Activated T-cell treated with anti-CD3 and anti-CD28 coated beads, Interleukin-2, amount 50 U/mL, for 72 hours (primary cell): ENCODE measurements around the gene PGAM4. TPM values are rescaled to one million over a fixed set of nuclear protein-coding genes. Genes with fewer than 3 reads are reported as not detected.

Experiments used
- ATAC-seq, 2 donors: fragments of 150-1000 bp; cut with Tn5 transposase; replicated peaks in 1 of 2; 2 replicates each; pipeline ENCODE4 v1.10.0; 2021; ENCODE audit warnings: moderate library complexity in 2 of 2, mild to moderate bottlenecking in 1 of 2
- DNase-seq, 2 donors: peaks; one replicate each; pipeline ENCODE4 v3.0.0; 2021 to 2022; ENCODE audit warnings: mixed read lengths in 1 of 2
- H3K27ac Mint-ChIP-seq: one replicate; pipeline ENCODE4 v1.8.0; 2022; ENCODE audit warnings: mild to moderate bottlenecking, moderate library complexity, mixed read lengths
- H3K27me3 Mint-ChIP-seq: one replicate; pipeline ENCODE4 v1.8.0; 2022; ENCODE audit warnings: low read depth, mixed read lengths
- H3K36me3 Mint-ChIP-seq, 2 donors: one replicate each; pipeline ENCODE4 v1.8.0; 2022; ENCODE audit warnings: mixed read lengths in 2 of 2, mild to moderate bottlenecking in 1 of 2; ENCODE audit not compliant: insufficient read depth in 2 of 2
- H3K4me1 Mint-ChIP-seq: one replicate; pipeline ENCODE4 v1.8.0; 2022; ENCODE audit warnings: low read depth, mixed read lengths
- H3K4me3 Mint-ChIP-seq, 2 donors: one replicate each; pipeline ENCODE4 v1.8.0; 2022; ENCODE audit warnings: mild to moderate bottlenecking in 2 of 2, mixed read lengths in 2 of 2, moderate library complexity in 2 of 2
- H3K9me3 Mint-ChIP-seq, 2 donors: one replicate each; pipeline ENCODE4 v1.8.0; 2022; ENCODE audit warnings: mixed read lengths in 2 of 2
- total RNA-seq, 2 donors: library from RNA; stranded (reverse); gene quantifications; one replicate each; pipeline ENCODE4 v1.2.3, GENCODE V29; 2022

PGAM4 gene
- total RNA-seq = not detected

- Mint-ChIP-seq H3K36me3 (peaks cover 0 to 2% of the 10 kb centered on the region in 2 donors), H3K4me3 (no peak within 1 kb of the TSS), H3K27me3 (no peaks in the 10 kb centered on the region), H3K4me1 (no peaks in the 10 kb centered on the region), H3K27ac (no peak within 1 kb of the TSS), H3K9me3 (peaks cover 0 to 2% of the 10 kb centered on the region in 2 donors)
- no peak for ATAC-seq
- DNase-seq = no peak
Observed at GRCh38 chrX:77969538-77969937, at the start of gene PGAM4. TSS of gene PGAM4 (minus strand) at chrX:77969638. CDS start at chrX:77969638, 0 bp downstream.

- peaks cover 8% of the 10 kb centered on the region for H3K27me3 Mint-ChIP-seq
- H3K4me1 Mint-ChIP-seq = no peaks in the 10 kb centered on the region
- H3K36me3 Mint-ChIP-seq = peaks cover 1 to 4% of the 10 kb centered on the region in 2 donors
- no peak overlapping the region for H3K27ac Mint-ChIP-seq
- DNase-seq (no peak), ATAC-seq (no peak)
- no peak overlapping the region for H3K4me3 Mint-ChIP-seq
- no peaks in the 10 kb centered on the region for H3K9me3 Mint-ChIP-seq
Observed at GRCh38 chrX:78011846-78012245, 42.4 kb upstream of the PGAM4 start.

GRCh38 chrX:77979870-77980269 is 10.4 kb upstream of the PGAM4 start:
- H3K4me1 Mint-ChIP-seq = no peaks in the 10 kb centered on the region
- no peak for DNase-seq
- ATAC-seq = no peak
- no peak overlapping the region for H3K4me3 Mint-ChIP-seq
- H3K9me3 Mint-ChIP-seq = no peaks in the 10 kb centered on the region
- H3K36me3 Mint-ChIP-seq = peaks cover 0 to 2% of the 10 kb centered on the region in 2 donors
- peaks cover 7% of the 10 kb centered on the region for H3K27me3 Mint-ChIP-seq
- no peak overlapping the region for H3K27ac Mint-ChIP-seq

- ATAC-seq (no peak), DNase-seq (no peak)
- Mint-ChIP-seq H3K27ac (no peak overlapping the region), H3K9me3 (no peaks in the 10 kb centered on the region), H3K36me3 (peaks cover 0 to 2% of the 10 kb centered on the region in 2 donors), H3K4me3 (no peak overlapping the region), H3K27me3 (peaks cover 7% of the 10 kb centered on the region), H3K4me1 (no peaks in the 10 kb centered on the region)
Observed at GRCh38 chrX:77977518-77977917, 8.1 kb upstream of the PGAM4 start.

- no peak overlapping the region for H3K27ac Mint-ChIP-seq
- ATAC-seq = no peak
- H3K9me3 Mint-ChIP-seq = no peaks in the 10 kb centered on the region
- H3K27me3 Mint-ChIP-seq = peaks cover 7% of the 10 kb centered on the region
- H3K4me1 Mint-ChIP-seq = no peaks in the 10 kb centered on the region
- no peak for DNase-seq
- peaks cover 0 to 2% of the 10 kb centered on the region in 2 donors for H3K36me3 Mint-ChIP-seq
- H3K4me3 Mint-ChIP-seq = no peak overlapping the region
Observed at GRCh38 chrX:77977095-77977494, 7.7 kb upstream of the PGAM4 start.

- peaks cover 0 to 2% of the 10 kb centered on the region in 2 donors for H3K36me3 Mint-ChIP-seq
- no peak overlapping the region for H3K4me3 Mint-ChIP-seq
- no peak for ATAC-seq
Observed at GRCh38 chrX:77975755-77976154, 6.3 kb upstream of the PGAM4 start.

GRCh38 chrX:77967631-77968030 is 1.8 kb downstream of the PGAM4 start:
- ATAC-seq (no peak), DNase-seq (no peak)
- Mint-ChIP-seq H3K4me3 (no peak overlapping the region), H3K27ac (no peak overlapping the region), H3K4me1 (peaks cover 5% of the 10 kb centered on the region), H3K36me3 (peaks cover 0 to 3% of the 10 kb centered on the region in 2 donors), H3K27me3 (peaks cover 2% of the 10 kb centered on the region), H3K9me3 (peaks cover 0 to 2% of the 10 kb centered on the region in 2 donors)

More at GRCh38 chrX:77975755-77976154, 6.3 kb upstream of the PGAM4 start:
- H3K9me3 Mint-ChIP-seq = no peaks in the 10 kb centered on the region
- no peak overlapping the region for H3K27ac Mint-ChIP-seq
- peaks cover 7% of the 10 kb centered on the region for H3K27me3 Mint-ChIP-seq
- H3K4me1 Mint-ChIP-seq = no peaks in the 10 kb centered on the region
- DNase-seq = no peak

- H3K27me3 Mint-ChIP-seq = peaks cover 6% of the 10 kb centered on the region
- no peak for DNase-seq
- H3K4me1 Mint-ChIP-seq = peaks cover 17% of the 10 kb centered on the region
- peaks cover 0 to 2% of the 10 kb centered on the region in 2 donors for H3K9me3 Mint-ChIP-seq
- H3K36me3 Mint-ChIP-seq = peaks cover 0 to 3% of the 10 kb centered on the region in 2 donors
- H3K4me3 Mint-ChIP-seq = no peak overlapping the region
- no peak for ATAC-seq
- H3K27ac Mint-ChIP-seq = no peak overlapping the region
Observed at GRCh38 chrX:77966361-77966760, 3.1 kb downstream of the PGAM4 start.

- Mint-ChIP-seq H3K4me3 (peak overlapping the region; percentile 79 to 84), H3K36me3 (peaks cover 0 to 5% of the 10 kb centered on the region in 2 donors), H3K27me3 (peaks cover 6% of the 10 kb centered on the region), H3K27ac (peak overlapping the region; percentile 71), H3K4me1 (peaks cover 38% of the 10 kb centered on the region), H3K9me3 (peaks cover 0 to 2% of the 10 kb centered on the region in 2 donors)
- DNase-seq (no peak), ATAC-seq (peak; percentile 57 to 59)
Observed at GRCh38 chrX:77962068-77962902, 7.2 kb downstream of the PGAM4 start.

GRCh38 chrX:77961063-77961462 is 8.4 kb downstream of the PGAM4 start:
- DNase-seq (no peak), ATAC-seq (peak; percentile 41 to 71)
- peak overlapping the region; percentile 45 to 79 for H3K4me3 Mint-ChIP-seq
- peaks cover 6% of the 10 kb centered on the region for H3K27me3 Mint-ChIP-seq
- peaks cover 2 to 3% of the 10 kb centered on the region in 2 donors for H3K9me3 Mint-ChIP-seq
- peaks cover 38% of the 10 kb centered on the region for H3K4me1 Mint-ChIP-seq
- peaks cover 0 to 5% of the 10 kb centered on the region in 2 donors for H3K36me3 Mint-ChIP-seq
- H3K27ac Mint-ChIP-seq = peak overlapping the region; percentile 71

- peaks cover 0 to 5% of the 10 kb centered on the region in 2 donors for H3K36me3 Mint-ChIP-seq
- peaks cover 6% of the 10 kb centered on the region for H3K27me3 Mint-ChIP-seq
- H3K9me3 Mint-ChIP-seq = peaks cover 0 to 3% of the 10 kb centered on the region in 2 donors
- DNase-seq (no peak), ATAC-seq (peak; percentile 50 to 64)
- H3K27ac Mint-ChIP-seq = peak overlapping the region; percentile 71
- peak overlapping the region; percentile 45 to 79 for H3K4me3 Mint-ChIP-seq
- H3K4me1 Mint-ChIP-seq = peaks cover 38% of the 10 kb centered on the region
Observed at GRCh38 chrX:77960567-77960966, 8.9 kb downstream of the PGAM4 start.

- no peaks in the 10 kb centered on the region for H3K27me3 Mint-ChIP-seq
- no peak overlapping the region for H3K27ac Mint-ChIP-seq
- no peaks in the 10 kb centered on the region for H3K4me1 Mint-ChIP-seq
- no peak for DNase-seq
- peaks cover 0 to 3% of the 10 kb centered on the region in 2 donors for H3K9me3 Mint-ChIP-seq
- no peak for ATAC-seq
- peaks cover 0 to 2% of the 10 kb centered on the region in 2 donors for H3K36me3 Mint-ChIP-seq
- H3K4me3 Mint-ChIP-seq = no peak overlapping the region
Observed at GRCh38 chrX:77953708-77954107, 15.7 kb downstream of the PGAM4 start.

GRCh38 chrX:77953302-77953701 is 16.1 kb downstream of the PGAM4 start:
- no peaks in the 10 kb centered on the region for H3K4me1 Mint-ChIP-seq
- no peak overlapping the region for H3K27ac Mint-ChIP-seq
- no peaks in the 10 kb centered on the region for H3K27me3 Mint-ChIP-seq
- no peak overlapping the region for H3K4me3 Mint-ChIP-seq
- H3K36me3 Mint-ChIP-seq = peaks cover 0 to 2% of the 10 kb centered on the region in 2 donors
- ATAC-seq (no peak), DNase-seq (no peak)
- peaks cover 0 to 3% of the 10 kb centered on the region in 2 donors for H3K9me3 Mint-ChIP-seq
